Naive thymus-derived CD4-positive, alpha-beta T cell (primary cell): ENCODE measurements around the gene XRCC1. TPM values are rescaled to one million over a fixed set of nuclear protein-coding genes. Genes with fewer than 3 reads are reported as not detected.
A peak's percentile ranks its signal among the peaks of the same experiment; 100 is the strongest.
"Not testable (repeated sequence)": the region's sequence is repeated elsewhere in the genome, so short reads cannot be mapped to it uniquely, and the experiment has no call there.

Experiments used
- ATAC-seq: fragments of 150-1000 bp; cut with Tn5 transposase; 2 replicates; pipeline ENCODE4 v1.10.0; 2021; ENCODE audit warnings: mild to moderate bottlenecking, moderate library complexity
- CTCF ChIA-PET: fragments of 350-600 bp; sonication (Branson Sonifier 250); formaldehyde crosslinking; loops from one replicate; lab custom pipeline; 2021; ENCODE audit warnings: antibody characterized with exemption; lab: Charles Lee
- POLR2A ChIA-PET: fragments of 350-600 bp; sonication (Branson Sonifier 250); formaldehyde crosslinking; loops from one replicate; lab custom pipeline; 2021; ENCODE audit warnings: antibody characterized with exemption, inconsistent platforms; lab: Charles Lee
- DNase-seq, 9 donors: peaks; one replicate each; pipeline versions ENCODE4 v3.0.0 to v3.0.0-alpha.2; 2020 to 2022; ENCODE audit warnings: mixed read lengths in 1 of 9
- H3K27ac ChIP-seq: one replicate; pipeline ENCODE4 v1.7.0; 2013; ENCODE audit warnings: mild to moderate bottlenecking, low read depth, low read length, moderate library complexity
- H3K27me3 ChIP-seq, 2 donors: one replicate each; pipeline ENCODE4 v1.7.0; 2013; ENCODE audit warnings: low read length in 2 of 2, mild to moderate bottlenecking in 2 of 2, moderate library complexity in 2 of 2; ENCODE audit not compliant: control insufficient read depth in 2 of 2, insufficient read depth in 2 of 2
- H3K36me3 ChIP-seq, 3 experiments: 1 replicate in 2 of 3; 2 replicates in 1 of 3; pipeline ENCODE4 v1.7.0; 2013; ENCODE audit warnings: low read length in 3 of 3, mild to moderate bottlenecking in 3 of 3, moderate library complexity in 1 of 3; ENCODE audit not compliant: insufficient read depth in 3 of 3, control insufficient read depth in 2 of 3
- H3K4me1 ChIP-seq, 2 donors: one replicate each; pipeline ENCODE4 v1.7.0; 2013; ENCODE audit warnings: low read length in 2 of 2, mild to moderate bottlenecking in 2 of 2, moderate library complexity in 1 of 2; ENCODE audit not compliant: control insufficient read depth in 2 of 2, insufficient read depth in 2 of 2
- H3K4me3 ChIP-seq: 2 replicates; pipeline ENCODE4 v1.7.0; 2013; ENCODE audit warnings: mild to moderate bottlenecking, low read length
- H3K9me3 ChIP-seq, 3 experiments: 1 replicate in 2 of 3; 2 replicates in 1 of 3; pipeline ENCODE4 v1.7.0; 2013; ENCODE audit warnings: low read length in 3 of 3; ENCODE audit not compliant: control insufficient read depth in 2 of 3
- H3K27ac Mint-ChIP-seq, 9 donors: one replicate each; pipeline ENCODE4 v1.8.0; 2020 to 2022; ENCODE audit warnings: mixed read lengths in 9 of 9, mild to moderate bottlenecking in 8 of 9, moderate library complexity in 5 of 9, inconsistent platforms in 2 of 9
- H3K27me3 Mint-ChIP-seq, 5 donors: one replicate each; pipeline ENCODE4 v1.8.0; 2021 to 2022; ENCODE audit warnings: mixed read lengths in 5 of 5, mild to moderate bottlenecking in 1 of 5
- H3K36me3 Mint-ChIP-seq, 5 donors: one replicate each; pipeline ENCODE4 v1.8.0; 2020 to 2022; ENCODE audit warnings: mixed read lengths in 5 of 5, mild to moderate bottlenecking in 3 of 5, inconsistent platforms in 1 of 5
- H3K4me1 Mint-ChIP-seq, 7 donors: one replicate each; pipeline ENCODE4 v1.8.0; 2020 to 2022; ENCODE audit warnings: mixed read lengths in 7 of 7, mild to moderate bottlenecking in 3 of 7, inconsistent platforms in 1 of 7
- H3K4me3 Mint-ChIP-seq, 10 donors: one replicate each; pipeline ENCODE4 v1.8.0; 2020 to 2022; ENCODE audit warnings: mild to moderate bottlenecking in 10 of 10, mixed read lengths in 10 of 10, moderate library complexity in 6 of 10, inconsistent platforms in 2 of 10
- H3K9me3 Mint-ChIP-seq, 11 donors: one replicate each; pipeline ENCODE4 v1.8.0; 2020 to 2022; ENCODE audit warnings: mixed read lengths in 11 of 11, mild to moderate bottlenecking in 4 of 11, inconsistent platforms in 1 of 11, moderate library complexity in 1 of 11
- intact Hi-C, 2 donors: fragments of 100-400 bp; cut with micrococcal nuclease; formaldehyde crosslinking; loops; one replicate each; pipeline ENCODE4 v1.15.1; 2023
- polyA plus RNA-seq, 2 donors: library from polyadenylated mRNA; unstranded; fragments of 300-500 nt; fragmentation: Illumina TruSeq; gene quantifications; one replicate each; pipeline ENCODE4 v1.2.3, GENCODE V29; 2021
- total RNA-seq, 6 experiments: library from RNA in 5 of 6; stranded (reverse) in 5 of 6; gene quantifications; 1 replicate in 5 of 6; 2 replicates in 1 of 6; pipeline ENCODE4 v1.2.3 and lab custom pipeline; 2021 to 2026

XRCC1 gene
- total and polyA plus RNA-seq, 7 experiments from 2014 or later: 27.2 to 36.1 (median 34.8) TPM

- H3K9me3 Mint-ChIP-seq: no peaks in the 10 kb centered on the region
- no peak overlapping the region for H3K4me3 ChIP-seq
- H3K9me3 ChIP-seq: no peaks in the 10 kb centered on the region
- ChIA-PET POLR2A (interaction anchor here (0.6 to 1.0 kb wide), 3 partner anchors 9 to 115 kb away, joined by 3 to 5 read pairs (median 3); no protein-coding TSS in a partner anchor), CTCF (interaction anchor here (1.5 kb wide), 1 partner anchor 12 kb away, joined by 3 read pairs; no protein-coding TSS in a partner anchor)
- peak overlapping the region in 8 of 9 donors; percentile 20 to 71 (median 27) for H3K27ac Mint-ChIP-seq
- H3K27me3 ChIP-seq: no peaks in the 10 kb centered on the region
- H3K27ac ChIP-seq: peak overlapping the region; percentile 17
- H3K4me1 Mint-ChIP-seq: peaks cover 0 to 13% (median 6%) of the 10 kb centered on the region in 7 donors
- DNase-seq (no peak), ATAC-seq (no peak)
- no peak overlapping the region for H3K4me3 Mint-ChIP-seq
- intact Hi-C loops: no loop called here
- peaks cover 0 to 24% (median 2%) of the 10 kb centered on the region in 5 donors for H3K36me3 Mint-ChIP-seq
- H3K4me1 ChIP-seq: no peaks in the 10 kb centered on the region
- H3K27me3 Mint-ChIP-seq: no peaks in the 10 kb centered on the region
- H3K36me3 ChIP-seq: peaks cover 0 to 49% (median 13%) of the 10 kb centered on the region in 3 experiments
These were observed 30.7 kb upstream of the XRCC1 start for GRCh38 chr19:43605875-43606568.

GRCh38 chr19:43600326-43600725, 25.0 kb upstream of the XRCC1 start:
- H3K27me3 Mint-ChIP-seq, H3K27me3 ChIP-seq, DNase-seq, H3K9me3 Mint-ChIP-seq, H3K27ac ChIP-seq, intact Hi-C loops, H3K4me3 ChIP-seq, H3K36me3 Mint-ChIP-seq, H3K9me3 ChIP-seq, H3K4me3 Mint-ChIP-seq, ATAC-seq: not testable (repeated sequence)
- ChIA-PET CTCF (interaction anchor here (1.0 kb wide), 1 partner anchor 68 kb away, joined by 4 read pairs; no protein-coding TSS in a partner anchor), POLR2A (interaction anchor here (0.6 to 1.1 kb wide), 3 partner anchors 9 to 16 kb away, joined by 3 to 5 read pairs (median 4); no protein-coding TSS in a partner anchor)
- H3K36me3 ChIP-seq: peaks cover 6 to 46% (median 12%) of the 10 kb centered on the region in 3 experiments
- H3K4me1 ChIP-seq: peaks cover 16 to 22% of the 10 kb centered on the region in 2 donors
- Mint-ChIP-seq H3K4me1 (peaks cover 19 to 33% (median 29%) of the 10 kb centered on the region in 7 donors), H3K27ac (peak overlapping the region in 3 of 9 donors; percentile 12 to 79 (median 34))

GRCh38 chr19:43599635-43600295, 24.4 kb upstream of the XRCC1 start:
- peaks cover 19 to 36% (median 29%) of the 10 kb centered on the region in 7 donors for H3K4me1 Mint-ChIP-seq
- Histone ChIP-seq H3K9me3 (no peaks in the 10 kb centered on the region), H3K4me1 (peaks cover 16 to 24% of the 10 kb centered on the region in 2 donors), H3K27ac (no peak overlapping the region), H3K36me3 (peaks cover 6 to 46% (median 12%) of the 10 kb centered on the region in 3 experiments), H3K27me3 (no peaks in the 10 kb centered on the region), H3K4me3 (no peak overlapping the region)
- peak overlapping the region in 5 of 9 donors; percentile 19 to 79 (median 65) for H3K27ac Mint-ChIP-seq
- CTCF ChIA-PET: interaction anchor here (1.0 kb wide), 1 partner anchor 69 kb away, joined by 4 read pairs; no protein-coding TSS in a partner anchor
- DNase-seq (no peak), ATAC-seq (no peak)
- peaks cover 0 to 9% (median 4%) of the 10 kb centered on the region in 5 donors for H3K36me3 Mint-ChIP-seq
- POLR2A ChIA-PET: interaction anchor here (0.6 to 1.1 kb wide), 3 partner anchors 10 to 65 kb away, joined by 4 to 5 read pairs (median 5); no protein-coding TSS in a partner anchor
- no peak overlapping the region for H3K4me3 Mint-ChIP-seq
- peaks cover 0 to 5% (median 0%) of the 10 kb centered on the region in 11 donors for H3K9me3 Mint-ChIP-seq
- H3K27me3 Mint-ChIP-seq: peaks cover 0 to 4% (median 0%) of the 10 kb centered on the region in 5 donors
- intact Hi-C loops: loop anchor here in 1 of 2 donors (5.0 kb wide), 1 partner anchor 137 kb away; no protein-coding TSS in a partner anchor

GRCh38 chr19:43598445-43599240, 23.3 kb upstream of the XRCC1 start:
- POLR2A ChIA-PET: interaction anchor here (1.0 to 5.0 kb wide), 2 partner anchors 24 to 71 kb away, joined by 3 to 51 read pairs; partner anchors contain the start of genes PINLYP, PLAUR and XRCC1
- peaks cover 0 to 5% (median 0%) of the 10 kb centered on the region in 11 donors for H3K9me3 Mint-ChIP-seq
- H3K27ac Mint-ChIP-seq: peak overlapping the region in 5 of 9 donors; percentile 98 to 100 (median 100)
- H3K4me1 Mint-ChIP-seq: peaks cover 22 to 42% (median 33%) of the 10 kb centered on the region in 7 donors
- H3K36me3 ChIP-seq: peaks cover 6 to 47% (median 12%) of the 10 kb centered on the region in 3 experiments
- no peak overlapping the region for H3K4me3 ChIP-seq
- CTCF ChIA-PET: interaction anchor here (5.5 kb wide), 1 partner anchor 43 kb away, joined by 122 read pairs; no protein-coding TSS in a partner anchor
- ATAC-seq: no peak
- DNase-seq: no peak
- no peaks in the 10 kb centered on the region for H3K27me3 ChIP-seq
- no peaks in the 10 kb centered on the region for H3K9me3 ChIP-seq
- H3K4me1 ChIP-seq: peaks cover 16 to 28% of the 10 kb centered on the region in 2 donors
- intact Hi-C loops: loop anchor here in 1 of 2 donors (5.0 kb wide), 1 partner anchor 136 kb away; no protein-coding TSS in a partner anchor
- H3K4me3 Mint-ChIP-seq: peak overlapping the region in 3 of 10 donors; percentile 84 to 98 (median 94)
- peaks cover 0 to 9% (median 3%) of the 10 kb centered on the region in 5 donors for H3K36me3 Mint-ChIP-seq
- peaks cover 0 to 4% (median 0%) of the 10 kb centered on the region in 5 donors for H3K27me3 Mint-ChIP-seq
- peak overlapping the region; percentile 95 for H3K27ac ChIP-seq

- Histone ChIP-seq H3K4me1 (peaks cover 16 to 28% of the 10 kb centered on the region in 2 donors), H3K27me3 (no peaks in the 10 kb centered on the region), H3K4me3 (peak overlapping the region; percentile 81), H3K27ac (peak overlapping the region; percentile 95), H3K9me3 (no peaks in the 10 kb centered on the region), H3K36me3 (peaks cover 6 to 52% (median 11%) of the 10 kb centered on the region in 3 experiments)
- Mint-ChIP-seq H3K27ac (peak overlapping the region; percentile 88 to 100 (median 99)), H3K4me1 (peaks cover 25 to 47% (median 37%) of the 10 kb centered on the region in 7 donors), H3K27me3 (peaks cover 0 to 4% (median 0%) of the 10 kb centered on the region in 5 donors), H3K9me3 (peaks cover 0 to 5% (median 0%) of the 10 kb centered on the region in 11 donors), H3K4me3 (peak overlapping the region; percentile 84 to 98 (median 95)), H3K36me3 (peaks cover 0 to 13% (median 3%) of the 10 kb centered on the region in 5 donors)
- intact Hi-C loops: loop anchor here in 1 of 2 donors (2.0 to 5.0 kb wide), 2 partner anchors 136 to 187 kb away; no protein-coding TSS in a partner anchor
- POLR2A ChIA-PET: interaction anchor here (0.6 to 5.0 kb wide), 6 partner anchors 9 to 72 kb away, joined by 3 to 51 read pairs (median 4); partner anchors contain the start of genes PINLYP, PLAUR and XRCC1
- no peak for ATAC-seq
- DNase-seq: no peak
- CTCF ChIA-PET: interaction anchor here (0.5 to 5.5 kb wide), 4 partner anchors 23 to 166 kb away, joined by 3 to 122 read pairs (median 20); partner anchors contain the start of genes PINLYP and XRCC1
These were observed 22.5 kb upstream of the XRCC1 start for GRCh38 chr19:43597876-43598275.
